Neural cell (in vitro differentiated cells): ENCODE measurements around the gene GPR3.

Source experiments
- CTCF ChIP-seq: fragments of 450-650 bp; IDR thresholded peaks from 2 replicates; pipeline ENCODE4 v1.5.1; 2014; ENCODE audit warnings: antibody characterized with exemption, mild to moderate bottlenecking, moderate library complexity; ENCODE audit not compliant: poor library complexity, severe bottlenecking
- EP300 ChIP-seq: fragments of 450-650 bp; conservative IDR thresholded peaks from 2 replicates; pipeline ENCODE4 v1.6.1; 2014; ENCODE audit warnings: antibody characterized with exemption, mild to moderate bottlenecking, moderate library complexity; ENCODE audit not compliant: poor library complexity, severe bottlenecking
- EZH2 ChIP-seq: fragments of 200-600, 300-800 bp; shearing (Covaris generic), sonication (generic); IDR thresholded peaks from 2 replicates; pipeline ENCODE4 v1.6.1; 2014; ENCODE audit warnings: antibody characterized with exemption, low read length, borderline replicate concordance, mild to moderate bottlenecking; ENCODE audit not compliant: insufficient read depth, poor library complexity, severe bottlenecking
- MXI1 ChIP-seq: fragments of 450-650 bp; conservative IDR thresholded peaks from 2 replicates; pipeline ENCODE4 v1.6.1; 2014; ENCODE audit warnings: antibody characterized with exemption, mild to moderate bottlenecking; ENCODE audit not compliant: poor library complexity, severe bottlenecking
- POLR2AphosphoS5 ChIP-seq: IDR thresholded peaks from 2 replicates; pipeline ENCODE4 v1.6.1; 2012
- RAD21 ChIP-seq: fragments of 450-650 bp; conservative IDR thresholded peaks from 2 replicates; pipeline ENCODE4 v1.6.1; 2014; ENCODE audit warnings: antibody characterized with exemption, mild to moderate bottlenecking, moderate library complexity
- REST ChIP-seq: IDR thresholded peaks from 2 replicates; pipeline ENCODE4 v1.6.1; 2012; ENCODE audit warnings: borderline replicate concordance
- TAF1 ChIP-seq: IDR thresholded peaks from 2 replicates; pipeline ENCODE4 v1.6.1; 2012; ENCODE audit warnings: low read depth

GRCh38 chr1:27359822-27360158 is 32.6 kb upstream of the GPR3 start:
- no peak for TF ChIP-seq CTCF
- TF ChIP-seq EP300 = no peak
- TF ChIP-seq RAD21 = no peak
- TF ChIP-seq REST = no peak
- no peak for TF ChIP-seq EZH2
- TF ChIP-seq POLR2AphosphoS5 = no peak
- TF ChIP-seq MXI1 = no peak
- no peak for TF ChIP-seq TAF1
